Cardiac muscle cell (in vitro differentiated cells and primary cell): ENCODE measurements around the gene TUBB2A. TPM values are rescaled to one million over a fixed set of nuclear protein-coding genes. Genes with fewer than 3 reads are reported as not detected.
"Not testable (repeated sequence)": the region's sequence is repeated elsewhere in the genome, so short reads cannot be mapped to it uniquely, and the experiment has no call there.

Experiments used
- DNase-seq, 2 donors: peaks; one replicate each; pipeline versions ENCODE4 v3.0.0 to v3.0.0-alpha.2; 2010 to 2017; ENCODE audit warnings: low read depth in 1 of 2, low spot score in 1 of 2
- H3K27ac ChIP-seq: fragments of 200-600 bp; sonication (generic); 2 replicates; pipeline ENCODE4 v1.5.1; 2016
- H3K27me3 ChIP-seq: fragments of 200-600 bp; sonication (generic); 2 replicates; pipeline ENCODE4 v1.6.0; 2016; ENCODE audit warnings: control low read depth
- H3K36me3 ChIP-seq: fragments of 200-600 bp; sonication (generic); 2 replicates; pipeline ENCODE4 v1.5.1; 2016; ENCODE audit warnings: control low read depth
- H3K4me1 ChIP-seq: fragments of 200-600 bp; sonication (generic); 2 replicates; pipeline ENCODE4 v1.8.1; 2017; ENCODE audit warnings: low read depth, mild to moderate bottlenecking, mixed run types
- H3K4me3 ChIP-seq: fragments of 200-600 bp; sonication (generic); 2 replicates; pipeline ENCODE4 v1.5.1; 2016; ENCODE audit warnings: mild to moderate bottlenecking
- H3K9me3 ChIP-seq: fragments of 200-600 bp; sonication (generic); 2 replicates; pipeline ENCODE4 v1.5.1; 2017; ENCODE audit warnings: low read depth, mild to moderate bottlenecking, control low read depth
- CTCF ChIP-seq: IDR thresholded peaks from 2 replicates; pipeline ENCODE4 v1.5.1; 2012; ENCODE audit warnings: low read depth, mild to moderate bottlenecking, low read length
- polyA plus RNA-seq: library from polyadenylated mRNA; unstranded; fragments of >200 nt; fragmentation: Nextera tagmentation; extraction: Ambion mirVana; gene quantifications from 2 replicates; pipeline ENCODE4 v1.2.1, GENCODE V29; 2016
- total RNA-seq: library from RNA; depleted of rRNA; stranded (reverse); fragments of >200 nt; gene quantifications from 2 replicates; pipeline ENCODE4 v1.2.3, GENCODE V29; 2016

TUBB2A gene
- total and polyA plus RNA-seq, 2 experiments from 2014 or later, result 46.3 to 110 TPM

DNA sequence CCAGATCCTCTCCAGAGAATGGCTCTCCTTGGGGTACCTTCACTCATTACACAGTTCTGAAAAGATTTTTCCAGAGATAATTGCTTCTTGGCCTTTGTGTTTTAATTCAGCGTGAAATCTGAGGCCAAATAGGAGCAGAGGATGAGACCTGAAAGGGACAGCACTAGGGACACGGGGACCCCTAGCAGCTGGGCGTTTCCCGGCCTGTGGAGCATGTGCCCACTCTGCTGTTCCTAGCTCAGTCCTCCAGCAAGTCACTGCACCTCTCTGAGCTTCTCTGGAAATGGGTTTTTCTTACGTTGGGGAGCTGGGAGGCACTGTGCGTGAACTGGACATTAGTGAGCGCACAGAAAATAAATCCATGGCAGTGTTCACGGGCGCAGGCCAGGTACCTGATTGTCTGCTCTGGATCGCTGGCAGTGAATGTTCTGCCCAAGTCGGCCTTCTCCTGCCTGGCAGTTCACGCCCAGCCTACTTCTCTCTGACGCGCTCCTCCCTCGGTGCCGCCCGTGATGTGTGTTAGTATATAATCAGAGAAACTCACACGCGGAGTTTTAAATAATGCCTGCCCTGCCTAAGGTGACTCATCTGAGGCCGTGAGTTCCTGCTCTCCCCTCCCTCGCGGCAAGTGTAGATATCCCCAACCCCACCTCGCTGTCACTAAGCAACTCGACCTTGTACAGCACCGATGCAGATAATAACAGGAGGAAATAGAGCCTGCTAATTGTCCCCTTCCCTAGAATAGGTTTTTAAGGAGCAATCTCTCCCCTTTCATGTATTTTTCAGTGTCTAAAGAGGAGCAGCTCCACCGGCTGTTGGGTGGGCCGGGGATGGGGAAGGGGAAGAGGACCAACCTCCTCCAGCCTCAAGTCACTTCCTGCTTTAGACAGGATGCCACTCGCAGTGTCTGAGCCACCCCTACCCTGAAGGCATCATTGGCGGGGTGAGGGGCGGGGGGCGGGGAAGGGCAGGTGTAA lies 2.7 kb upstream of the TUBB2A start:
- Histone ChIP-seq H3K27me3 (no peaks in the 10 kb centered on the region), H3K4me3 (no peak overlapping the region), H3K4me1 (peaks cover 4% of the 10 kb centered on the region), H3K9me3 (no peaks in the 10 kb centered on the region), H3K36me3 (no peaks in the 10 kb centered on the region), H3K27ac (no peak overlapping the region)
- peak; percentile 32 to 38 for DNase-seq
- TF ChIP-seq CTCF, result no peak

- H3K9me3 ChIP-seq, H3K27me3 ChIP-seq, H3K27ac ChIP-seq, H3K4me1 ChIP-seq, H3K36me3 ChIP-seq: not testable (repeated sequence)
- peak; percentile 7 to 14 for DNase-seq
- peak overlapping the region; percentile 90 for H3K4me3 ChIP-seq
Measured at GRCh38 chr6:3156184-3157130, 887 bp downstream of the TUBB2A start.

GRCh38 chr6:3155416-3155815 lies 1.9 kb downstream of the TUBB2A start:
- H3K9me3 ChIP-seq, H3K27me3 ChIP-seq, H3K27ac ChIP-seq, H3K4me1 ChIP-seq, H3K4me3 ChIP-seq, DNase-seq, H3K36me3 ChIP-seq: not testable (repeated sequence)

- H3K4me3 ChIP-seq, result no peak overlapping the region
- no peak overlapping the region for H3K27ac ChIP-seq
- no peaks in the 10 kb centered on the region for H3K4me1 ChIP-seq
- DNase-seq, result no peak
- no peaks in the 10 kb centered on the region for H3K9me3 ChIP-seq
- no peaks in the 10 kb centered on the region for H3K27me3 ChIP-seq
- peaks cover 6% of the 10 kb centered on the region for H3K36me3 ChIP-seq
- TF ChIP-seq CTCF, result no peak
Measured at GRCh38 chr6:3152689-3153088, 4.7 kb downstream of the TUBB2A start.

DNA sequence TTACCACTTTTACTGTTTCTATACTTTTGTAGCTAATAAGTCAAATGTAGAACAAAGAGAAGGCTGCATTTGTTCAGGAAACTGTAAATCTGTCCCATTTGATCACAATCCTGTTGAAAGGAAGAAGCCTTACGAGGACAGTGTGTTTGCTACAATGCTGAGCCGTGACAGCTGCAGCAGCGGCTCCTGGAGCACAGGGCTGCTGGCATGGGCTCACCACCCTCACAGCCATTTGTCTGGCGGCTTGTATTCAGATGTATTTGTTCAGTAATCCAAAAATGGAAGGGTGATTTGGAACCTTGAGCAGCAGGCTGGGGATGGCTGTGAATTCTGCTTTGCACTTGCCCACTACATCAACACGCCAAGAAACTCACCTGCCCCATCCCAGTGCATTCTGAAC lies 5.7 kb downstream of the TUBB2A start:
- Histone ChIP-seq H3K9me3 (no peaks in the 10 kb centered on the region), H3K36me3 (peaks cover 8% of the 10 kb centered on the region), H3K27me3 (no peaks in the 10 kb centered on the region), H3K4me1 (no peaks in the 10 kb centered on the region), H3K4me3 (no peak overlapping the region), H3K27ac (no peak overlapping the region)
- TF ChIP-seq CTCF, result no peak
- DNase-seq, result no peak

- H3K27me3 ChIP-seq, result no peaks in the 10 kb centered on the region
- H3K4me3 ChIP-seq, result no peak overlapping the region
- H3K36me3 ChIP-seq, result peaks cover 5% of the 10 kb centered on the region
- no peaks in the 10 kb centered on the region for H3K9me3 ChIP-seq
- no peak for TF ChIP-seq CTCF
- H3K4me1 ChIP-seq, result no peaks in the 10 kb centered on the region
- no peak for DNase-seq
- H3K27ac ChIP-seq, result no peak overlapping the region
Measured at GRCh38 chr6:3147914-3148757, 9.2 kb downstream of the TUBB2A start.
